Ureter (tissue), 1 donor: ENCODE measurements around the gene KIF16B. TPM values are rescaled to one million over a fixed set of nuclear protein-coding genes. Genes with fewer than 3 reads are reported as not detected.

Source experiments
- DNase-seq: peaks from one replicate; pipeline ENCODE4 v3.0.0-alpha.2; 2020; ENCODE audit warnings: low spot score
- total RNA-seq: library from RNA; stranded (reverse); gene quantifications from one replicate; pipeline ENCODE4 v1.2.4, GENCODE V29; 2023
- donor health status: DM: yes; HTN: yes; CAD: no.

KIF16B gene
- total RNA-seq, 1 donor from 2014 or later: 30.4 TPM

DNA sequence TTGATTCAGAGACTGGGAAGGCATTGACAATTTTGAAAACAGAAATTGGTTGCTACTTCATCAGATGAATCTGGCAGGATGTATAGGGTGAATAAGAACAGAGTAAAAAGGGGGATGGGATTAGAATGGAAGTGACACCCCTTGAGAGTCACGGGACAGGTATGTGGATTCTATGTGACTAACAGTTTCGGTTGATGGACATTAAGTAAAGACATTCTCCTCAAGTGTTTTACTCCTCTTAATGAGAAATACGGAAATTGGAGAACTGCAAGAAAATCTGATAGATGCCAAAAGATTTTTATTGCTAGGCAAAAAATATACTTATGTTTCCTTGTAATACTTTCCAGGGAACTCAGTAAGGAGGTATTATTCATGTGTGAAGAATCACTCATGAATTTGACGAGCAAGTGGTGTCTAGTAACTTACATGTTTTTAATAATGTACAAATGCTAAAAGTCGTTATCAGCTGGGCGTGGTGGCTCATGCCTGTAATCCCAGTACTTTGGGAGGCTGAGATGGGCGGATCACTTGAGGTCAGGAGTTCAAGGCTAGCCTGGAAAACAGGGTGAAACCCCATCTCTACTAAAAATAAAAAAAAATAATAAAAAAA lies 135.8 kb downstream of the KIF16B start:
- DNase-seq: no peak

DNA sequence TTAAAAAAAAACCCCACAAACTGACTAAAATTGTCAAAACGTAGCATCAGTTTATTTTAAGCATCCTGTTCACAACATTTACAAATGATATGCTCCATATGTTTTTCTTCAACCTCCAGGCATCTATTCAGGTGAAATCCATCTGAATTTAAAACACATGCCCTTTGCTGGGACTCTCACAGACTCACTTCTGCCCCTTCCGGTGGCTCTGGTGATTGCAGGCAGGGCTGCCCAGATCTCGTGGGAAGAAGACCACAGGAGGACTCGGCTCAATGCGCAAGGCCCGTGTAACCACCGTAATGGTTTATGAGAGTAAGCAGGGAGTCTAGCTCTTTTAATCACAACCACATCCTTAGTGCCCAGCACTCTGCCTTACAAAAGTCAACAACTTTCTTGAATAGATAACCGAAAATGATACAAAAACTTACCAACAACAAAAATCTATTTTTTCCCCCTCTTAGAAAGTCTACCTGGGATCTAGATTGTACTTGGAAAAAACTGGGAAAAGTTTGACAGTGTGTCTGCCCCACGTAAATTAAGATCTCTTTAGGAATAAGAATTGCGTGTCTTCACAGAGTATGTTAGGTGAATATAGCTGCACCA lies 139.1 kb downstream of the KIF16B start:
- no peak for DNase-seq

DNA sequence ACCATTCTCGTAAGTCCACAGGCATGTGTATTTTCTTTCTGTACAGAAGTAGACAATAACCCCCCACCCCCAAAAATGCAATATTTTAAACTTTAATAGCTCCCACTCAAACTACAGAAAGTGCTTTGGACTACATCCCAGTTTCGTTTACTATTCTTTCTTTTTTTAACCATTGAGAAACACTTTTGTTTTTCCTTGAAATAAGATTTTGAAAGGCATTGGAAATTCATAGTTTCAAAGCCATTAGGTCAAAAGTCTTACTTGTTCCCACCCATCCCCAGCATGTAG lies 140.0 kb downstream of the KIF16B start:
- DNase-seq: no peak

DNA sequence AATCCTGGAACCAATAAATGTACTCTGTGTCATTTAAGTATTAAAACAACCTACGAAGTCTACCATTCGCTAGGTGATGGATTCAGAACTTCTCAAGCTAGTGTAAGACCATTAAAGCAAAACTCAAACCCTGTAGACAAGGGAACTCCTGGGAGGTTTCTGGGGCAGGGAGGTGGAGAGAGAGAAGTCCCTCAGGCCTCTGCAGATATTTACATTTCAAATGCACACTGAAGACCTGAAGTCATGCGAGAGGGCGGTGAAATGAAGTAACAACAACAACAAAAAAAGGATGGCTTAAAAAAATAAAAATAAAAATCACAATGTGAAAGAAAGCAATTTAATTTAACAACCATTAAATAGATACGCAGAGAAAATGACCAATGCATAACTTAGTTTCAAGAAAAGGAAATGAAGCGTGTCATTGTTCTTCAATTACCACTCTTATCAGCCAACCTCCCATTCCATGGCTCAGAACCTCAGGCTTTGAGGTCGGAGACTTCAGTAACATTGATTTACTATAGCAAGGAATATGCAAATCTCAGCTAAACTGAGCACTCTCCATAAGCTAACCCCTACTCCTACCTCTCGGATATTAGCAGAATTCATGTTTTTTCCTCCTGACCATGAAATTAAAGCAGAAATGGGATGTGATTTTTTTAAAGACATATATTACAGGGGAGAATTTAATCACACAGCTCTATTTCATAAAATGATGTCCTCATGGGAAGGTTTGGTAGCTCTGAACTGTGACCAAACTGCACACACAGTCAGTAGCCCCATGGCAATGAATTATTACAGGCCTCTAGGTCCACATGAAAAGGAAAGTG lies 140.6 kb downstream of the KIF16B start:
- no peak for DNase-seq

DNA sequence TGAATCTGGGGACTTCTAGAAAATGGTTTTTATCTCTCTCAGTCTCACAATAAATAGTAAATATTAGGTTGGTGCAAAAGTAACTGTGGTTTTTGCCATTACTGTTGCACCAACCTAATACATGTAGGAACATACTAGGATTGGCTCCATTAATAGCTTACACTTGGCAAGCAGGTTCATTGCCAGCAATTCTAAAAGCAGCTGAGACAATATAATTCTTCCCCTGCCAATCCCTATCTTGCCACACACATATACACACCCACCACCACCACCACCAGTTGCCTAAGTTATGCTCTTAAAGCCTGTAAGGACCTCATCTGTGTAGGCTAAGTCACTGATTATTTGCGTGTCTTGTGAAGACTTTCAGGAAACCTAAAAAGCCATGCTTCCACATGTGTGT lies 145.1 kb downstream of the KIF16B start:
- no peak for DNase-seq

DNA sequence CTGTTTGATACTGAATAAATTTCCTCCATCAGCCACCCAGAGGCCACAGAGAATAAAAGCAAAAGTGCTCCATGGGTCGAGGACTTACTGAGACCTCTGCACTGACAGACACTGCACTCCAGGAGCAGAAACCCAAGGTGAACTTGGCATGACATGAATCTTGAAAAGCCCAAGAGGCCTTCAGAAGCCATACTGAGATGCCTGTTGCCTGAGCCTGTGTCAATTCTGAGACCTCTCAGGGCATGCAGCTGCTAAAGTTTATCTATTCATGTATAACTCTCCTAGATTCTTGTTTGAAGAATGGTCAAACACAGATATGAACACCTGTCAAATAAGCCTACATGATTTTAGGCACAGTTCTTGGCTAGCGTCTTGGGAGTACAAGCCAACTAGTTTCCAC lies 145.7 kb downstream of the KIF16B start:
- DNase-seq: no peak

DNA sequence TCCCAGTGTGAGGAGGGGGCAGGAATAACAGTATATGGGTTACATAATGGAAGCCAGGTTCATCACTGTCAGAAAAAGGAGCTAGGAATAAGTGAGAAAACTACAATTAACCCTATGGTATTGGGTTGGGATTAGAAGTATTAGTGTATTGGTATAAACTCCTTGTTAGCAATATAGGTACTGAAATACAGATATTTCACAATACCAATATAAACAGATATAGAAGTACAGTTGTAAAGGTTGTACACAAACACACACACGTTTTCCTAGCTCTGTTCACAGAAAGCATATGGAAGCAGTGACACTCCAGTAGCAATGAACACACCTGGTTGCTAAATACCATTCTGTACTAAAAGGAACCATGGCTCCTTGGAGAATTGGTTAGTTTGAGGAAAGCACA lies 148.5 kb downstream of the KIF16B start:
- DNase-seq: no peak

DNA sequence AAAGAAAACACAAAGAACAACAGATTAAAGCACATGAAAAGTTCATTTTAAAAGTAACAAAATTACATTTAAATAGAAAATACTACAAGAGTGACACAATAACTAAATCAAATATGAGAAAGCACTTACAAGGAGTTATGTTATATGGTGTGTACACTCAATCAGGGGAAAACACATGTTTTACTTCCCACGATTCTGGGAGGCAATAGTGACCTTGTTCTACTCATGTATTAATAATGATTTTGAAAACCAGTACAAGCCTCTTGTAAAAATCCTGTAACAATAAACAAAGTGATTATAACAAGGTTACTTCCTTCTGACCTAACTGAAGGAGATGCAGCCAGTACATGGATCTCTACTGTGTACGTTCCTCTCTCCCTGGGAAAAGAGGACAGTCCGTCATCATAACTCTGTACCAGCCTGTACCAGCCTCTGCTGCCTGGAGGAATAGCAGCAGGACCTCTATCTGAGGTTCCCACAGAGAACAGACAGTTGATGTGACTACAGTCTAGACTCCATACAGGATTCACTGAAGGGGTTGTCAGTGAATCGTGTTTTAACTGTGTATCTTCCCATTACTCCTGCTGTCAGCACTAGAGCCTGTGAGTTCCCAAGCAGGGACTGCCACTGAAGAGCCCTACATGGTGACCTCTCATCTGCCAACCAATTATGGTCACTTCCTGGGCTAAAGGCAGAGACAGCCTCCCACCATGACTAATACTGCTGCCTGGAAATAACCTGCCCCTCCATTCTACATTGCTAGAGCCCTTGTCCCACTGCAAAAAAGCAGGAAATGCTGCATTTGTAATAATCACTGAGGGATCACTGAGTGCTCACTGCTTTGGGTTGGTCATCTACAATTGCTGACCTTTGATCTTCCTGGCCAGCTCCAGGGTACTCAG lies 149.7 kb downstream of the KIF16B start:
- no peak for DNase-seq

DNA sequence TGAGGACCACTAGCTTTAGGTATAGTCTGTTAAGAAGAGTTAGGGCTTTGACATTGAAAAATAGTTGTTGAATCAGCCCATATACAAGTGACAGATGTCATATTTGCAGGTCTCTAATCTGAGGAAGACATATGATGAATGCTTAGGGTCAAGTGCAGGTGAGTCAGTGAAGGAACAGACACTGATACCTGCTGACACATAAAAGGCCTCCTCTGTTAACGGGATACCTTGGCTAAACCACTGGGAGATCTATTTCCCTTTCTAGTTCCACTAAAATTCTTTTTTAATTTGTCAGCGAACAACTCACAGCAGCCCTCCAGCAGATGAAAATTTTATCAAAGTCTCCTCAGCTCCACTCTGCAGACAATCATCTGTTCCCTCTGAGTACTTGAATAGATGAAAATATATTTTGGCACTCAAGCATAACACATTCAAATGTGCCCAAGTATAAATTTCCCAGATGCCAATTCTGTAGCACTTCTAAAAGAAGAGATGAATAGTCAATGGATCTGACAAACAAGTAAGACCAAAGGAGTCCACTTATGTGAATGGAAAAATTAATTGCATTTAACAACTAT lies 154.0 kb downstream of the KIF16B start:
- no peak for DNase-seq

DNA sequence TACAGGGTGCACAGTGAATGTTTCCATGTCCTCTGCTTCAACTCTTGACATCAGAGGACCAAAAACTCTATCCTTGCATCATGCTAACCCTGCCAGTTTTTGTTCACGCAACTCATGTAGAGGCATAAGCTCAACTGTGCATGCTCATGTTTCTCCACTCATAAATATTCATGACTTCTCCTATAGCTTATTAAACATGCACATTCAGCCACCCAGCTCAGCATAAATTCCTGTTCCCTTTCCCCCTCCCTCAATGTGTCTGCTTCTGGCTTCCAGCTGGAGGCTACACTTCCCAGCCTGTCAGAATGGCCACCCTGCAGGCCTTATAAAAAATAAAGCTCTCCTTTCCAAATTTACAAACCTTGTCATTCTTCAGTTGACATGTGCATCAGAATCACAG lies 154.6 kb downstream of the KIF16B start:
- DNase-seq: no peak

DNA sequence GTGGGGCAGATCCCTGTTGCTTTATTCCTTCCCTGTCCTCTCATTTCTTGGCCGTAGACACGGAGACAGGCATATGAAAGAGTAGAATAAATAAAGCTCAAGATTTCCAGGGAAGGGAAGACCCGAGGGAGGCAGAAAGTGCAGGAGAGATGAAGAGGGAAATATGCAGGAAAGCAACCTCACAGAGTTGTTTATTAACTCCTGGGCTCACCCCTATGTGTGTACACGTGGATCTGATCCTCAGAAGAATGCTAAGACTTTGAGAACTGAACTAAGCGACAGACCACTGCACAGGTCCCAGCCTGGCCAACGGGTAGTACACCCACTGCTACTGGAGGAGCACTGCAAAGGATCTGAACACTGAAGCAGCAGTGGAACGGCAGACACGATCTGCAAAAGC lies 156.2 kb downstream of the KIF16B start:
- DNase-seq: no peak

DNA sequence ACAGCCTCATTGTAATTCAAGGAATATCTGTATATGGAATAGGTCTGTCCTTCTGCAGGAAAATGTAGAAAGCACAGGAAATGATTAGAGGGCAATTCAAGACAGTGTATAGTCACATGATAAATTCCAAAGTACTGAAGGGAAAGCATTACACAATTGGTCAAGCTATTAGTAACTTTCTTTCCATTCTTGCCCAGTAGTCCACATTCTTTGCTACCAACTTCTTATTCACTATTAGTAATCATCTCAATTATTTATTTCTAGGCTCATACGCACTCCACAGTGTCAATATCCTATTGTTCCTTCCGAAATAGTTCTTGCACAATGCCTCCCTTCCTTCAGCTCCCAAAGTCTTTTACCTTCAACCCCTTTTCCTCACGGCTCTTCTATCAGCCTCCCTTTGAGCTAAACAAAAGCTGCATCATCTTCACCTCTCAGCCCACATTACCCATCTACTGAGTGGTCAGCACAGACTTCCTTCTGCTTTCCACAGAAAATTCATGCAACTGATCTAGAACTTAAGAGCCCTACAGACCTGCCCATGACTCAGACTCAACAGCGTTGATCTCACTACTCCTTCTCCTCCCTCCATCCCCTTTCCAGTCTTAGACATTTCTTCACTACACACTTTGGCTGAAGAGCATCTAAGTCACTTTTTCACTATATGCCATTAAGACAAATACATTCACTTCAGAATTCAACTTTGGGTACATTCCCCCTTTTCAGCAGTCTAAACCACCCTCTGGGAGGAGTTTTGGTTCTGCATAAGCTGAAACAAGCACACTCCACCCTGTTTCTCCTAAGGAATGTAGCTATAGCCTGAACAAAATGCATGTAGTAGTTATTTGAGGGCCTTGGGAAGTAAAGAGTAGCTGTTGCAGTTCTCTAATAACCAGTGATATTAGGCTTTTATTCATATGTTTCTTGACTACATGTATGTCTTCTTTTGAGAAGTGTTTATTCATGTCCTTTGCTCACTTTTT lies 157.9 kb downstream of the KIF16B start:
- DNase-seq: no peak

DNA sequence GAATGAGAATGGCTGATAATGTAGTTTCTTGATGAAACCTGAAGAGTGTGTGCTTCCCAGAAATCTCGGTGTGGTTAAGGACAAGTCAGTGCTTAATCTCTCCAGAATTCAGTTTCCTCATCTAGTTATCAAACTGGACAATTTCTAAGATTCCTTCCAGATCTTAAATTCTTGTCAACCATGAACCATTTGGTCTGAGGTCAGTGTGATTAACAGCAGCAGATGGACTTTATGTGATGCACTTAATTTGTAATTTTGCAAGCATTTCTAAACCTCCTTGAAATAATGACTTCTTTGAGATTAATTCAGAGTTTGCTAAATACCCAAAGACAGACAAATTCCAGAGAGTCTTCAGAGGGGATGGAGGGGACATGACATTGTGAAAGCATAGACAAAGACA lies 160.3 kb downstream of the KIF16B start:
- DNase-seq: no peak

DNA sequence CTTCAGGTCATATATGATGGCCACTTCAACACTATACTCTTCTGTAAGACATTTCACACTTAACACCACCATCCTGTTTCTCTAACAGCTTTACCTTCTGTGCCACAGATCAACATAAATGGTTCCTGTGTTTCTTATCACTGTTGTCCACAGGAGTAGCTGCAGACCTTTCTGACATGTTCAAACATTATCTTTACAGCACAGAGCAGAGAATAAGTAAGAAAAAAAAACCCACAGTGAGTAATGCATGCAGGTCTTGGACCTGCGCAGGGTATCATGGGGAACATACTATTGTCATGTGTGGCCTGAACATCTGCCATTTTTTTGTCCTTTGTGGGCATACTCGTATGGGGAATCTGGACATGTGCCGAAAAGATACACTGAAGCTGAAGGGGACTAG lies 161.9 kb downstream of the KIF16B start:
- DNase-seq: no peak

DNA sequence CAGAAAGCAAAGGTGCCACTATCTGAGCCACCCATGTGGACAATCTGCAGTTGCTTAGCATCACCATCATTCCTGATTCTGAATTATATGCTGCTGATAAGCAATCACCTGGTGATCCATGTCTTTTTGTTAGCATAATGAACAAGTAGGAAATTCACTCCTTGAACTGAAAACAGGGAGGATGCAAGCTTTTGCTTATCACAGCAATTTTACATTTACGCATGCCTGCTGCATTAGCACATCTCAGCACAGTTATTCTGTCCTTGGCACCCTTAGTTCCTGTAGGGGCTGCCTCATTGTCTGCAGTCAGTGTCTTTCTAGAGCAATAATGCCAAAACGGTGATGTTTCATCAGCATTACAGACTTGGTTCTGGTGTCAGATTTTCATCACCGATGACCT lies 162.6 kb downstream of the KIF16B start:
- DNase-seq: no peak

DNA sequence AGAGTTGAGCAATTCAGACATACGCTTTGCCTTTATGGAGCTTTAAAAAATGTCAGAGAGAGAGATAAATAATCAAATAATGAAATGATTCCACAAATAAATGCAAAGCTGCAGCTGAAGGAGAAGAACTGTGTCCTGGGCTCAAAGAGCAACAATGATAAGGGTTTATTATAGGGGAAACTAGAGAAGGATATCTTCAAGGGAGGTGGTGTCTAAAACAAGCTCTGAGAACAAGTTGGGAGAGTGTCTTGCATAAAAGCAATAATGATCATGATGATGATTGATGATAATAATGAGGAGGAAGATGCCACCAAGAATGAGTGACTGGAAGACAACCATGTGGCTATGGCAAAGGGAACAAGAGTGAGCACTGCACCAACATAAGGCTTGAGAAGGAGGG lies 164.3 kb downstream of the KIF16B start:
- DNase-seq: no peak

DNA sequence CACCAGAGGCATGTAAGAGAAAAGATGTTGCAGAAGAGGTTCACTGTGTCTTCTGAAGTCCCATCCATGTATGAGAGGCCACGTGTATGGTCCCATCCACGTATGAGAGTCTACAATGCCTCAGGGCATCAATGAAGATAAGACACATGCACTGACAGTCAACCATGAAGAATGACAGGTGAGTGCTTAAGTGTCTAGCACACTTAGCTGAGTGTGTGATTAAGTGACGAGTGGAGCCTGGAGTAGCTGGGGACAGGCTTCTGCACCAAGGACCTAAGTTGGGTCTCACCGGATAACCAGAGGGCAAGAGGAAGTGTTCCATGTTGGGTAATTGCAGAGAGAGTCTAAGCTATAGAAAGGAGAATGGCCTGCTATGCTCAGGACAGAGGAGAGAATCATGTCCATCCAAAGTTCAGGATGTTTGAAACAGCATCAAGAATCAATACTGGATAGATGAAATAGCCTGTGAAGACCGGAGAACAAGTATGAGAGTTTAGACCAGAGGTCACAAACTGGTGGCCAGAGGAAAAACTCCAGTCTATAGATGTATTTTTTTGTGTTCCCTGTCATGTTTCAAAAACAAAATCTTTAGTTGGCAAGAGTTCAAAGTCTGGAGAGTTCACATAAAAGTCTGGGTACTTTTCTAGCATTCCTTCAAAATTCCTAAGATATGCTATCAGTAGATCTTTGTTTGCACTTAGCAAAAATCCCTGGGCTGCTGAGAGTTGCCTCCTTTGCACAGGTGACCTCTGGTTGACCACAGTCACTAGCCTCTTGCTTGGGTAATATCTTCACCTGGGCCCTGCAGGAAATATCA lies 165.8 kb downstream of the KIF16B start:
- DNase-seq: no peak

DNA sequence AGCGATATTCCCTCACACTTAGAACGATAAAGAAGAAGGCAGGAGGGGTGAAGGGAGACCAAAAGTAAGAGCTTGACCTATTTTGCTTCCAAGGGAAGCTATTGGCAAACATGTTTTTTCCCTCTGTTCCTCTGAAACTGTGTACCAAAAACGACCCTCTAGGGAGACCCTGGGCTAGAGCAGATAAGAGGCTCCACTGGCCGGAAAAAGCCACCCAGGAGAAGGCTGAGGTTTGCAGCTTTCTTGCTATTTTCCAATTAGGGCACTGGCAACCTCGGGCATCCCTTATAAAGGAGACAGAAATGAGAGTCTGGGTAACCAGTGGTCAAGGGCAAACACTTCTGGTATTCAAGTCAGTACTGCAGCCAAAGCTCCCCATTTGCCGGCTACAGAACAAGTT lies 168.0 kb downstream of the KIF16B start:
- no peak for DNase-seq

DNA sequence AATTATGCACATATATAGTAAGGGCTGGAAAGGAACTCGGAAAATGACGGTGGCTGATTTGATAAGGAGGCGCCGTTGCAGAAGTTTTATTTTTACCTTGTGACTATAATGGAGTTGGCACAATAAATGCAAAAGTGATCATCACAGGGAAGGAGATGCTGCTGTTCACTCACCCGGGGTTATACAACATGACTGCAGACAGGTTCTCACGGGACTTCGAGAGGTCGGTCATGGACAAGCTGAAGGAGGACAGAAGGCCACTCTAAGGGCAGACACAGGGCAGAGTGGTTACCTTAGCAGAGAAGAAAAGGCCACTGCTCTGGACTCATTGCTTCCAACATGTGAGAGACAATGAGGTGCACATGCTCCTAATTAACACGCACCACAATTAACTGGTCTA lies 168.6 kb downstream of the KIF16B start:
- no peak for DNase-seq

DNA sequence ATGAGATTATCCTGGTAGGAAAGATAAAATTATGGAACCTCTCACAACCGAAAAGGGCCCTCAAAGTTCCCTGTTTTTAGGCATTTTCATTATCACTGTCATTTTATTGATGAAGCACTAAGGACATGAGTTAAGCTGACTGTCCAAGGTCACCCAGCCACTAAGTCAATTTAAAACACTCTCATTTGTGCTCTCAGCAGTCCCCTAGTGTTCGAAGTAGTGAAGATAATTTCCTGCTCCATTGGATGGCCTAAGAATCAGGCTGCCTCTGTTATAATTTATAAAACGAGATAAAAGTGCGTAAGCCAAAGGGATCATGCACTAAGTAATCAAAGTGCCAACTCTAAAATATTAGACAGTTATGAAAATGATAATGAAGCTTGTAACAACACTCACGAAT lies 169.1 kb downstream of the KIF16B start:
- no peak for DNase-seq
